ENCODE results near the gene KRTAP9-4.

GRCh38 chr17:41271858-41272257, 22.4 kb downstream of the KRTAP9-4 start:
- TF ChIP-seq CTCF (conservative IDR thresholded peaks at IDR 0.05; ENCODE audit: low read depth, low read length) (no peak), EZH2 (IDR thresholded peaks at IDR 0.05; ENCODE audit: low read length, unreplicated experiment) (no peak), EZH2phosphoT487 (IDR thresholded peaks at IDR 0.05; ENCODE audit: borderline replicate concordance, low read length) (no peak)

Data from PC-3 (cell line).